DOHH2 (cell line): ENCODE measurements around the gene TNK2.

Experiments used
- EZH2phosphoT487 ChIP-seq: fragments of 200-600 bp; sonication (generic); IDR thresholded peaks from 2 replicates; pipeline ENCODE4 v1.6.1; 2017; ENCODE audit warnings: borderline replicate concordance, mild to moderate bottlenecking, antibody characterized with exemption, low read length, moderate library complexity, mixed read lengths
- TF ChIP-seq, protein P1 (sequence below): fragments of 200-600 bp; sonication (generic); IDR thresholded peaks from one replicate; pipeline ENCODE4 v1.5.1; 2014; ENCODE audit warnings: antibody characterized with exemption, mild to moderate bottlenecking, low read depth, low read length; ENCODE audit not compliant: poor library complexity, severe bottlenecking

DNA sequence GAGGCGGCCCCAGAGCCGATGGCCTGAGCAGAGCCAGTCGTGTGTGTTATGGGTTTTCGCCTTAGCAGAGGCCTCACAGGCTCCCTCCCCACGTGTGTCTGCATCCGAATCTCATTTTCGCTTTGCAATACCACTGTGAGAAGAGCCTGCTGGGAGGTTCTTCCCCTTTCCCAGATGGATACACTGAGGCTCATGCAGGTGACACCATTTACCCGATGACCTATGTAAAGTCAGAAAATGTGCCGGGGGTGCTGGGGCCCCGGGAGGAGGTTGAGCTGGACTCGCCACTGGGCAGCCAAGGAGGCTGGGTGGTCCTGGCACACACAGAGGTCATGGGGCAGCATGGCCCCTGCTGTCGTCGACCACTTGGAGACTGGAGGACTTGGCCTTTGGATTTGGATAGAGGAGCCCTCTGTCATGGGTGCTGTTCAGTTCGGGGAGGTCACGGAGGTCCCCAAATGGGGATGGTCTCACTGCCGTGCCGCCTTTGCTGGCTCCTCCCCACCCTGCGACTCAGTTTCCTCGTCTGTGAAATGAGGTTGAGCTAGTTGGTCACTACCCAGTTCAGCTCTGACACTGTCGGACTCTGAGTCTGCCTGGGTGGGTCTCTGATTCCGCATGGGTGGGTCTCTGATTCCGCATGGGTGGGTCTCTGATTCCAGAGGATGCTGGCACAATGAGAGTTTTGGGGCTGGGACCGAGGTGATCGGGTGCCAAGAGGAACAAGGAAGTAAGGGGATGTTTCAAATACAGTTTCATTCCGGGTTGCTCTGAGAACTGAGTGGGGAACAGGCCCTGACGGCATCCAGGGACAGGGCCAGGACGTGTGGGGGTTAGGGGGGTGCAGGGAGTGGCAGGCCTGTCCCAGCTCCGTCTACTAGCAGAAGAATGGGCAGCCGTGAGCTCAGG, 73.4 kb downstream of the TNK2 start:
- TF ChIP-seq, protein P1, sequence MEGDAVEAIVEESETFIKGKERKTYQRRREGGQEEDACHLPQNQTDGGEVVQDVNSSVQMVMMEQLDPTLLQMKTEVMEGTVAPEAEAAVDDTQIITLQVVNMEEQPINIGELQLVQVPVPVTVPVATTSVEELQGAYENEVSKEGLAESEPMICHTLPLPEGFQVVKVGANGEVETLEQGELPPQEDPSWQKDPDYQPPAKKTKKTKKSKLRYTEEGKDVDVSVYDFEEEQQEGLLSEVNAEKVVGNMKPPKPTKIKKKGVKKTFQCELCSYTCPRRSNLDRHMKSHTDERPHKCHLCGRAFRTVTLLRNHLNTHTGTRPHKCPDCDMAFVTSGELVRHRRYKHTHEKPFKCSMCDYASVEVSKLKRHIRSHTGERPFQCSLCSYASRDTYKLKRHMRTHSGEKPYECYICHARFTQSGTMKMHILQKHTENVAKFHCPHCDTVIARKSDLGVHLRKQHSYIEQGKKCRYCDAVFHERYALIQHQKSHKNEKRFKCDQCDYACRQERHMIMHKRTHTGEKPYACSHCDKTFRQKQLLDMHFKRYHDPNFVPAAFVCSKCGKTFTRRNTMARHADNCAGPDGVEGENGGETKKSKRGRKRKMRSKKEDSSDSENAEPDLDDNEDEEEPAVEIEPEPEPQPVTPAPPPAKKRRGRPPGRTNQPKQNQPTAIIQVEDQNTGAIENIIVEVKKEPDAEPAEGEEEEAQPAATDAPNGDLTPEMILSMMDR: no peak
- TF ChIP-seq EZH2phosphoT487: no peak
